T-helper 2 cell treated with Interferon-gamma antibody and Interleukin-4, amounts not matched to agents 5 μg/mL and 100 μg/mL, for 36 hours (primary cell): ENCODE data around the gene PDPN.

Source experiments
- DNase-seq: peaks from one replicate; pipeline ENCODE4 v3.0.0; 2021; ENCODE audit warnings: low spot score
- H3K27ac Mint-ChIP-seq: one replicate; pipeline ENCODE4 v1.8.0; 2021; ENCODE audit warnings: mild to moderate bottlenecking, mixed read lengths
- H3K27me3 Mint-ChIP-seq: one replicate; pipeline ENCODE4 v1.8.0; 2021; ENCODE audit warnings: low read depth, mixed read lengths
- H3K36me3 Mint-ChIP-seq: one replicate; pipeline ENCODE4 v1.8.0; 2021; ENCODE audit warnings: low read depth, mixed read lengths
- H3K4me1 Mint-ChIP-seq: one replicate; pipeline ENCODE4 v1.8.0; 2021; ENCODE audit warnings: low read depth, mixed read lengths
- H3K4me3 Mint-ChIP-seq: one replicate; pipeline ENCODE4 v1.8.0; 2022; ENCODE audit warnings: mild to moderate bottlenecking, moderate library complexity, mixed read lengths
- H3K9me3 Mint-ChIP-seq: one replicate; pipeline ENCODE4 v1.8.0; 2021; ENCODE audit warnings: mixed read lengths

Gene PDPN

DNA sequence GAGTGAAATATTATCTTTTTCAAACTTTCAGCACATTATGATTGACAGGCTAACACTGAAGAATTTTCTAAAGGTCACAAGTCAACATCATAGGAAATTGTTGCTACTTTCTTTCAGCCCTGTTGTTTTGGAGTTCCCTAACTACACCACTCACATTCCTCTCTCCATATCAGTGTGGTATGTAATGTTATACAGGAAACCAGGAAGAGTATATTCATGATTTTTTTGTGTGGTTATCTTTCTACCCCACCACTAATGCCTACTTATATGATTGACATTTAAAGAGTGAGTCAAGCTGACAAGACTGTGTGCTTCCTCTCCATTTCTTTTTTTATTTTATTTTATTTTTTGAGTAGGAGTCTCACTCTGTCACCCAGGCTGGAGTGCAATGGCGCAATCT is 68.6 kb downstream of the PDPN start:
- no peaks in the 10 kb centered on the region for H3K9me3 Mint-ChIP-seq
- peaks cover 4% of the 10 kb centered on the region for H3K27me3 Mint-ChIP-seq
- no peaks in the 10 kb centered on the region for H3K36me3 Mint-ChIP-seq
- H3K27ac Mint-ChIP-seq, result no peak overlapping the region
- DNase-seq, result no peak
- H3K4me1 Mint-ChIP-seq, result no peaks in the 10 kb centered on the region
- H3K4me3 Mint-ChIP-seq, result no peak overlapping the region

DNA sequence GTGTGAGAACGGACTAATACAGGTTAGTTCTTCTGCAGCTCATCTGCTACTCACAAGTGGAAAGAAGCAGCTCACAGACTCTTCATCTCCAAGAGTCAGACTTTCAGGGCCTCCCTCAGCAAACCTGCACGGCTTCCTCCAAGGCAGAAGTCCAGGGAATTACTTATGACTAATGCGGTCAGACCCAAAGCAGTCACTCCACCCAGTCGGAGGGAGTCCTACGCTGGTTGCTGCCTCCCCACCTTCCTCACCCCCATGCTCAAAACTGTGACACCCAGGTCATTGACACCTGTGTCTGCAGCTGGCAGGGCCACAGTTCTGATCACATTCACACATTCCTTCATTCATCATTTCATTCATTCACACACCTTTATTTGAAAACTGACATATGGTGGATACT is 77.9 kb downstream of the PDPN start:
- no peak for DNase-seq
- Mint-ChIP-seq H3K4me1 (no peaks in the 10 kb centered on the region), H3K9me3 (no peaks in the 10 kb centered on the region), H3K4me3 (no peak overlapping the region), H3K27me3 (peaks cover 4% of the 10 kb centered on the region), H3K36me3 (no peaks in the 10 kb centered on the region), H3K27ac (no peak overlapping the region)

- Mint-ChIP-seq H3K9me3 (no peaks in the 10 kb centered on the region), H3K4me3 (no peak overlapping the region), H3K27me3 (peaks cover 4% of the 10 kb centered on the region), H3K4me1 (no peaks in the 10 kb centered on the region), H3K36me3 (no peaks in the 10 kb centered on the region), H3K27ac (no peak overlapping the region)
- DNase-seq, result no peak
Observed at GRCh38 chr1:13662493-13662892, 78.9 kb downstream of the PDPN start.

- Mint-ChIP-seq H3K4me3 (no peak overlapping the region), H3K9me3 (no peaks in the 10 kb centered on the region), H3K4me1 (no peaks in the 10 kb centered on the region), H3K27ac (no peak overlapping the region), H3K36me3 (no peaks in the 10 kb centered on the region), H3K27me3 (peaks cover 4% of the 10 kb centered on the region)
- DNase-seq, result no peak
Observed at GRCh38 chr1:13663969-13664368, 80.3 kb downstream of the PDPN start.

- H3K4me3 Mint-ChIP-seq, result no peak overlapping the region
- no peaks in the 10 kb centered on the region for H3K4me1 Mint-ChIP-seq
- DNase-seq, result no peak
- H3K36me3 Mint-ChIP-seq, result no peaks in the 10 kb centered on the region
- peaks cover 4% of the 10 kb centered on the region for H3K27me3 Mint-ChIP-seq
- H3K9me3 Mint-ChIP-seq, result no peaks in the 10 kb centered on the region
- no peak overlapping the region for H3K27ac Mint-ChIP-seq
Observed at GRCh38 chr1:13664451-13664850, 80.8 kb downstream of the PDPN start.

DNA sequence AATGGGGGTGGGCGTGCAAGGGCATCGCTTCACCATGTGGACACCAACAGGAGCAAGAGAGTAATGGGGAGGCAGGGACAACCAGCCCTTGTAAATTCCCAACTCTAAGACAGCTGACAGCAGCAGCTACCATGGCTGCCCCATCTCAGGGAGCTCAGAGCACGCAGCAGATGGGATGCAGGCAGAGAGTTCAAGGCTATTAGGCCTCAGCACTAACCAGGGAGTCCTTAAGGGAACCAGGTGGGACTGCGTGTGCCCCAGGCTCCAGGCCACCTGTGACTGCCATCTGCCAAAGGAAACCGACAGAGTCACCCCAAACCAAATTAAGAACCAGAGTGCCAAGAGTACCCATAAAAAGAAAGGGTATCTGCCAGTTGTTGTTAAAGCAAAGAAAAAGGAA is 82.7 kb downstream of the PDPN start:
- Mint-ChIP-seq H3K4me1 (no peaks in the 10 kb centered on the region), H3K36me3 (no peaks in the 10 kb centered on the region), H3K9me3 (no peaks in the 10 kb centered on the region), H3K27ac (no peak overlapping the region), H3K4me3 (no peak overlapping the region), H3K27me3 (peaks cover 4% of the 10 kb centered on the region)
- DNase-seq, result no peak
